Hematopoietic multipotent progenitor cell treated with erythropoietin and hydrocortisone succinate and interleukin-3 and kit ligand, for 6 days (in vitro differentiated cells): ENCODE data around the gene GPC3.

Experiments used
- DNase-seq: peaks from one replicate; pipeline ENCODE4 v3.0.0-alpha.2; 2015

GPC3 gene

GRCh38 chrX:133674726-133675470, 310.5 kb downstream of the GPC3 start:
- no peak for DNase-seq

- DNase-seq: peak; percentile 29
These were observed 315.0 kb downstream of the GPC3 start for GRCh38 chrX:133670383-133670782.

GRCh38 chrX:133669214-133669613, 316.2 kb downstream of the GPC3 start:
- DNase-seq: no peak

GRCh38 chrX:133668225-133668931, 317.0 kb downstream of the GPC3 start:
- DNase-seq: no peak

GRCh38 chrX:133666256-133666655, 319.1 kb downstream of the GPC3 start:
- no peak for DNase-seq

- DNase-seq: no peak
These were observed 323.2 kb downstream of the GPC3 start for GRCh38 chrX:133661962-133662839.

GRCh38 chrX:133660281-133660680, 325.1 kb downstream of the GPC3 start:
- DNase-seq: no peak

- no peak for DNase-seq
These were observed 327.0 kb downstream of the GPC3 start for GRCh38 chrX:133658293-133658911.

- no peak for DNase-seq
These were observed 329.8 kb downstream of the GPC3 start for GRCh38 chrX:133655275-133656265.

- no peak for DNase-seq
These were observed 330.6 kb downstream of the GPC3 start for GRCh38 chrX:133654811-133655210.

- no peak for DNase-seq
These were observed 332.0 kb downstream of the GPC3 start for GRCh38 chrX:133653358-133653757.

GRCh38 chrX:133652185-133652584, 333.2 kb downstream of the GPC3 start:
- DNase-seq: no peak

GRCh38 chrX:133650239-133650638, 335.2 kb downstream of the GPC3 start:
- DNase-seq: no peak

GRCh38 chrX:133649651-133650050, 335.7 kb downstream of the GPC3 start:
- no peak for DNase-seq

GRCh38 chrX:133648594-133648993, 336.8 kb downstream of the GPC3 start:
- DNase-seq: no peak

- no peak for DNase-seq
These were observed 338.7 kb downstream of the GPC3 start for GRCh38 chrX:133646719-133647116.

- DNase-seq: peak; percentile 0
These were observed 339.2 kb downstream of the GPC3 start for GRCh38 chrX:133645977-133646718.

- no peak for DNase-seq
These were observed 340.1 kb downstream of the GPC3 start for GRCh38 chrX:133645256-133645655.

GRCh38 chrX:133640161-133641015, 345.0 kb downstream of the GPC3 start:
- no peak for DNase-seq

- DNase-seq: no peak
These were observed 345.7 kb downstream of the GPC3 start for GRCh38 chrX:133639726-133640125.
